Esophagus muscularis mucosa (tissue), 4 donors: ENCODE measurements around the gene ZC3H12A. TPM values are rescaled to one million over a fixed set of nuclear protein-coding genes. Genes with fewer than 3 reads are reported as not detected.

Source experiments
- DNase-seq: peaks from one replicate; pipeline ENCODE4 v3.0.0-alpha.2; 2017; ENCODE audit errors: extremely low spot score
- H3K27ac ChIP-seq, 4 donors: fragments of 200-600 bp; sonication (generic); replicated peaks in 1 of 4; 1 replicate in 3 of 4; 2 replicates in 1 of 4; pipeline ENCODE4 v1.5.1; 2016 to 2019; ENCODE audit warnings: mild to moderate bottlenecking in 1 of 4
- H3K27me3 ChIP-seq, 4 donors: fragments of 200-600 bp; sonication (generic); one replicate each; pipeline versions ENCODE4 v1.5.1 to v1.6.0; 2016 to 2019
- H3K36me3 ChIP-seq, 4 donors: fragments of 200-600 bp; sonication (generic); one replicate each; pipeline ENCODE4 v1.5.1; 2016 to 2019
- H3K4me1 ChIP-seq, 4 donors: fragments of 200-600 bp; sonication (generic); one replicate each; pipeline ENCODE4 v1.5.1; 2016 to 2019
- H3K4me3 ChIP-seq, 4 donors: fragments of 200-600 bp; sonication (generic); 1 replicate in 2 of 4; 2 replicates in 2 of 4; pipeline ENCODE4 v1.5.1; 2016 to 2019; ENCODE audit warnings: mild to moderate bottlenecking in 4 of 4, moderate library complexity in 1 of 4
- H3K9me3 ChIP-seq, 4 donors: fragments of 200-600 bp; sonication (generic); 1 replicate in 3 of 4; 2 replicates in 1 of 4; pipeline ENCODE4 v1.5.1; 2016 to 2019
- CTCF ChIP-seq, 3 experiments: fragments of 200-600 bp in 2 of 3; fragments of 450-650 bp in 1 of 3; sonication (generic) in 2 of 3; IDR thresholded peaks; one replicate each; pipeline ENCODE4 v1.5.1; 2017 to 2019; ENCODE audit warnings: antibody characterized with exemption in 3 of 3, mild to moderate bottlenecking in 2 of 3, moderate library complexity in 1 of 3
- EP300 ChIP-seq: sonication (generic); formaldehyde crosslinking; IDR thresholded peaks from one replicate; pipeline ENCODE4 v1.6.1; 2017; ENCODE audit warnings: antibody characterized with exemption
- POLR2A ChIP-seq: fragments of 450-650 bp; IDR thresholded peaks from one replicate; pipeline ENCODE4 v1.6.1; 2017; ENCODE audit warnings: antibody characterized with exemption, moderate library complexity, mild to moderate bottlenecking, low read depth
- POLR2AphosphoS5 ChIP-seq, 2 donors: sonication (generic); formaldehyde crosslinking; IDR thresholded peaks; one replicate each; pipeline ENCODE4 v1.6.1; 2017; ENCODE audit warnings: antibody characterized with exemption in 2 of 2
- WGBS: methylation state at CpG from one replicate; pipeline ENCODE4 v1.1.5; 2018; 5-methylcytosine and 5-hydroxymethylcytosine counted together
- intact Hi-C: fragments of 100-400 bp; cut with DNase I; formaldehyde crosslinking; loops from one replicate; pipeline ENCODE4 v1.15.1; 2023
- total RNA-seq, 4 donors: library from RNA; depleted of rRNA; stranded (reverse); fragments of >200 nt; gene quantifications; one replicate each; pipeline versions ENCODE4 v1.1.0 to v1.2.1, GENCODE V29; 2016

The ZC3H12A gene
- total RNA-seq, 4 donors from 2014 or later: 9.6 to 23.5 (median 11.7) TPM

GRCh38 chr1:37442139-37442538 lies 32.2 kb upstream of the ZC3H12A start:
- DNase-seq: no peak
- TF ChIP-seq POLR2A (no peak), CTCF (IDR thresholded peaks at IDR 0.05) (no peak), EP300 (no peak), POLR2AphosphoS5 (IDR thresholded peaks at IDR 0.05) (no peak)
- WGBS: 59% methylated on average over 4 of the region's 4 CpGs
- H3K27me3 ChIP-seq: peaks cover 0 to 65% (median 3%) of the 10 kb centered on the region in 4 donors
- no peaks in the 10 kb centered on the region for H3K9me3 ChIP-seq
- H3K4me1 ChIP-seq: no peaks in the 10 kb centered on the region
- no peak overlapping the region for H3K27ac ChIP-seq
- intact Hi-C loops: no loop called here
- no peaks in the 10 kb centered on the region for H3K36me3 ChIP-seq
- H3K4me3 ChIP-seq: no peak overlapping the region

GRCh38 chr1:37442644-37443043 lies 31.7 kb upstream of the ZC3H12A start:
- Histone ChIP-seq H3K4me3 (no peak overlapping the region), H3K36me3 (no peaks in the 10 kb centered on the region), H3K27me3 (peaks cover 0 to 65% (median 3%) of the 10 kb centered on the region in 4 donors), H3K4me1 (no peaks in the 10 kb centered on the region), H3K27ac (no peak overlapping the region), H3K9me3 (no peaks in the 10 kb centered on the region)
- WGBS: 71% methylated on average over 2 of the region's 2 CpGs
- intact Hi-C loops: no loop called here
- no peak for DNase-seq
- TF ChIP-seq CTCF (IDR thresholded peaks at IDR 0.05): no peak
- TF ChIP-seq EP300: no peak
- no peak for TF ChIP-seq POLR2AphosphoS5 (IDR thresholded peaks at IDR 0.05)
- no peak for TF ChIP-seq POLR2A

GRCh38 chr1:37446874-37447273 lies 27.5 kb upstream of the ZC3H12A start:
- intact Hi-C loops: no loop called here
- Histone ChIP-seq H3K27ac (no peak overlapping the region), H3K27me3 (peaks cover 0 to 52% (median 6%) of the 10 kb centered on the region in 4 donors), H3K4me1 (no peaks in the 10 kb centered on the region), H3K4me3 (no peak overlapping the region), H3K36me3 (no peaks in the 10 kb centered on the region), H3K9me3 (no peaks in the 10 kb centered on the region)
- no peak for DNase-seq
- WGBS: 59% methylated on average over 6 of the region's 6 CpGs
- TF ChIP-seq CTCF (IDR thresholded peaks at IDR 0.05) (no peak), EP300 (no peak), POLR2AphosphoS5 (IDR thresholded peaks at IDR 0.05) (no peak), POLR2A (no peak)

DNA sequence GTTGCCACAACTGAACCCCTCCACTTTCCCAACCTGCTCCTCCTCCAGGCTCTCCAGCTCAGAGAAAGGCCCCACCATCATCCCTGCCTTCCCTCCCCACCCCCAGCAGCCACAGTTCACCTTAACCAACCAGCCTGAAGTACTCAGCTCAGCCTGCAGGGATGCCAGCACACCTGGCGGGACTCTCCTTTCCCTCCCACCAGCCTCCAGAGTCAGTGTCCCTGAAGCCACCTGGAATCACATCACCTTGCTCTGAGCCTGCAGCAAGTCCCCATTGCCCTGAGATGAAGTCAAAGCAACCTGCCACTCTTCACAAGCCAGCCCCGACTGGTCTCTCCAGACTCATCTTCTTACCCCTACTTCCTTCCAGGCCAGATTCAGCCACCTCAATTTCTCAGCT lies 26.2 kb upstream of the ZC3H12A start:
- TF ChIP-seq POLR2AphosphoS5 (IDR thresholded peaks at IDR 0.05) (no peak), POLR2A (no peak), EP300 (no peak), CTCF (IDR thresholded peaks at IDR 0.05) (no peak)
- peaks cover 0 to 50% (median 6%) of the 10 kb centered on the region in 4 donors for H3K27me3 ChIP-seq
- intact Hi-C loops: no loop called here
- 51% methylated on average over 2 of the region's 2 CpGs for WGBS
- H3K27ac ChIP-seq: no peak overlapping the region
- H3K4me3 ChIP-seq: no peak overlapping the region
- no peaks in the 10 kb centered on the region for H3K9me3 ChIP-seq
- DNase-seq: no peak
- H3K4me1 ChIP-seq: no peaks in the 10 kb centered on the region
- H3K36me3 ChIP-seq: no peaks in the 10 kb centered on the region

- no peaks in the 10 kb centered on the region for H3K4me1 ChIP-seq
- no peak overlapping the region for H3K4me3 ChIP-seq
- no peak overlapping the region for H3K27ac ChIP-seq
- 67% methylated on average over 12 of the region's 15 CpGs for WGBS
- no peak for DNase-seq
- TF ChIP-seq EP300: no peak
- no peak for TF ChIP-seq POLR2A
- no peak for TF ChIP-seq POLR2AphosphoS5 (IDR thresholded peaks at IDR 0.05)
- TF ChIP-seq CTCF (IDR thresholded peaks at IDR 0.05): no peak
- H3K36me3 ChIP-seq: no peaks in the 10 kb centered on the region
- intact Hi-C loops: no loop called here
- H3K27me3 ChIP-seq: peaks cover 0 to 50% (median 6%) of the 10 kb centered on the region in 4 donors
- no peaks in the 10 kb centered on the region for H3K9me3 ChIP-seq
These were observed 25.5 kb upstream of the ZC3H12A start for GRCh38 chr1:37448691-37449417.
